GM12878 (cell line): ENCODE results near the gene CAMTA2. TPM values are rescaled to one million over a fixed set of nuclear protein-coding genes. Genes with fewer than 3 reads are reported as not detected.

ENCODE experiments used
- ASH2L ChIP-seq: fragments of 300-600, 200-600 bp; sonication (generic); IDR thresholded peaks from 2 replicates; pipeline ENCODE4 v1.6.1; 2017; ENCODE audit warnings: low read depth, mild to moderate bottlenecking, borderline replicate concordance
- BRCA1 ChIP-seq: IDR thresholded peaks from 2 replicates; pipeline ENCODE4 v1.6.1; 2011; ENCODE audit warnings: low read depth, low read length, improper control_type of control experiment
- CBFB ChIP-seq: IDR thresholded peaks from 2 replicates; pipeline ENCODE4 v1.6.1; 2016; ENCODE audit warnings: antibody characterized with exemption, low read depth
- CHD4 ChIP-seq: fragments of 200-600 bp; sonication (generic); IDR thresholded peaks from 2 replicates; pipeline ENCODE4 v1.6.1; 2016; ENCODE audit warnings: mild to moderate bottlenecking
- E2F4 ChIP-seq: IDR thresholded peaks from 2 replicates; pipeline ENCODE4 v1.6.1; 2012; ENCODE audit warnings: low read depth, low read length, improper control_type of control experiment
- EED ChIP-seq: sonication (generic); IDR thresholded peaks from 2 replicates; pipeline ENCODE4 v1.6.1; 2016; ENCODE audit warnings: antibody characterized with exemption, low read depth
- EZH2 ChIP-seq: IDR thresholded peaks from 2 replicates; pipeline ENCODE4 v1.6.1; 2012; ENCODE audit warnings: low read depth, mild to moderate bottlenecking, control low read depth, inconsistent platforms, low read length, borderline replicate concordance; ENCODE audit not compliant: control insufficient read depth
- POU2F2 ChIP-seq: IDR thresholded peaks from 3 replicates; pipeline ENCODE4 v1.6.1; 2011; ENCODE audit warnings: low read depth, mild to moderate bottlenecking, low read length, borderline replicate concordance
- RUNX3 ChIP-seq: IDR thresholded peaks from 2 replicates; pipeline ENCODE4 v1.6.1; 2012; ENCODE audit warnings: low read length, inconsistent platforms
- SIX5 ChIP-seq: IDR thresholded peaks from 2 replicates; pipeline ENCODE4 v1.6.1; 2011; ENCODE audit warnings: mild to moderate bottlenecking, low read depth, low read length, moderate library complexity; ENCODE audit not compliant: severe bottlenecking
- SMAD1 ChIP-seq: fragments of 450-650 bp; IDR thresholded peaks from 2 replicates; pipeline ENCODE4 v1.6.1; 2018; ENCODE audit warnings: mild to moderate bottlenecking, low read depth; ENCODE audit not compliant: partially characterized antibody
- SUZ12 ChIP-seq: fragments of 200-600 bp; sonication (generic); IDR thresholded peaks from one replicate; pipeline ENCODE4 v1.6.1; 2018; ENCODE audit warnings: antibody characterized with exemption, mild to moderate bottlenecking; ENCODE audit not compliant: unreplicated experiment
- TARDBP ChIP-seq: IDR thresholded peaks from 2 replicates; pipeline ENCODE4 v1.6.1; 2016; ENCODE audit warnings: borderline replicate concordance
- YY1 ChIP-seq: IDR thresholded peaks from 2 replicates; pipeline ENCODE4 v1.6.1; 2011; ENCODE audit warnings: low read depth, mild to moderate bottlenecking, low read length
- polyA plus RNA-seq, 11 experiments: library from polyadenylated mRNA; depleted of rRNA in 4 of 11; unstranded in 6 of 11; stranded (reverse) in 5 of 11; fragments of >200 nt; fragmentation: Nextera tagmentation in 4 of 11; fragmentation: Illumina TruSeq in 1 of 11; extraction: Ambion mirVana in 4 of 11; extraction: Trizol in 1 of 11; gene quantifications; 1 replicate in 1 of 11; 2 replicates in 10 of 11; pipeline versions ENCODE4 v1.2.1 to v1.2.3, GENCODE V29; 2011 to 2016; ENCODE audit warnings: inconsistent platforms in 2 of 11, missing spikeins in 2 of 11, low read depth in 1 of 11
- total RNA-seq, 4 experiments: library from RNA; depleted of rRNA in 3 of 4; stranded (reverse); fragments of >200 nt in 3 of 4; fragmentation: Illumina TruSeq in 1 of 4; extraction: Trizol in 1 of 4; gene quantifications; 2 replicates each; pipeline versions ENCODE4 v1.2.1 to v1.2.3, GENCODE V29; 2013 to 2021
- TF ChIP-seq, protein P1 (sequence below): IDR thresholded peaks from 2 replicates; pipeline ENCODE4 v1.6.1; 2011; ENCODE audit warnings: borderline replicate concordance, low read depth, mild to moderate bottlenecking, moderate library complexity, mixed read lengths, low read length; ENCODE audit not compliant: insufficient read depth; ENCODE audit errors: extremely low read length
- TF ChIP-seq, protein P2 (sequence below): fragments of 450-650 bp; IDR thresholded peaks from 2 replicates; pipeline ENCODE4 v1.6.1; 2016; ENCODE audit warnings: mild to moderate bottlenecking
- TF ChIP-seq, protein P3 (sequence below): IDR thresholded peaks from 2 replicates; pipeline ENCODE4 v1.6.1; 2011; ENCODE audit warnings: mild to moderate bottlenecking, low read depth, low read length, moderate library complexity; ENCODE audit not compliant: insufficient replicate concordance
- TF ChIP-seq, protein P4 (sequence below): fragments of 450-650 bp; formaldehyde crosslinking; IDR thresholded peaks from 2 replicates; pipeline ENCODE4 v1.5.0; 2022; ENCODE audit warnings: mild to moderate bottlenecking, missing genetic modification characterization
- TF ChIP-seq, protein P5 (sequence below): fragments of 450-650 bp; IDR thresholded peaks from 2 replicates; pipeline ENCODE4 v1.6.1; 2017; ENCODE audit warnings: antibody characterized with exemption, mild to moderate bottlenecking, moderate library complexity

CAMTA2 gene
- total and polyA plus RNA-seq, 10 of the 15 experiments (the other 5 are each of a cell fraction or from before 2014, with no cell fraction given) = 0.42 to 29.3 (median 11.2) TPM

DNA sequence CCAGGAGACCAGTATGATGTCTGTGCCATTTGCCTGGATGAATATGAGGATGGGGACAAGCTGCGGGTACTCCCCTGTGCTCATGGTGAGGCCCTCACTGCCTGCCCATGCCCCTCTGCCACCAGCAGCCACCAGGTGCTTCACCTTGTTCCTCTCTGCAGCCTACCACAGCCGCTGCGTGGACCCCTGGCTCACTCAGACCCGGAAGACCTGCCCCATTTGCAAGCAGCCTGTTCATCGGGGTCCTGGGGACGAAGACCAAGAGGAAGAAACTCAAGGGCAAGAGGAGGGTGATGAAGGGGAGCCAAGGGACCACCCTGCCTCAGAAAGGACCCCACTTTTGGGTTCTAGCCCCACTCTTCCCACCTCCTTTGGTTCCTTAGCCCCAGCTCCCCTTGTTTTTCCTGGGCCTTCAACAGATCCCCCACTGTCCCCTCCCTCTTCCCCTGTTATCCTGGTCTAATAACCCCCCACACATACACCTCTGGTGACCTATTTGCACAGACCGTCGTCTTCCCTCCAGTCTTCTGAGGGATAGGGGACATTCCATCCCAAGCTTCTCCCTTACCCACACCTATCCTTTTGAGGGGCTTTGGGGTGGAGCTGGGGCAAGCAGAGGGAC, 42.8 kb downstream of the CAMTA2 start (continued):
- no peak for TF ChIP-seq SIX5
- TF ChIP-seq, protein P1, sequence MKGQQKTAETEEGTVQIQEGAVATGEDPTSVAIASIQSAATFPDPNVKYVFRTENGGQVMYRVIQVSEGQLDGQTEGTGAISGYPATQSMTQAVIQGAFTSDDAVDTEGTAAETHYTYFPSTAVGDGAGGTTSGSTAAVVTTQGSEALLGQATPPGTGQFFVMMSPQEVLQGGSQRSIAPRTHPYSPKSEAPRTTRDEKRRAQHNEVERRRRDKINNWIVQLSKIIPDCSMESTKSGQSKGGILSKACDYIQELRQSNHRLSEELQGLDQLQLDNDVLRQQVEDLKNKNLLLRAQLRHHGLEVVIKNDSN = no peak
- no peak for TF ChIP-seq SUZ12
- no peak for TF ChIP-seq BRCA1
- TF ChIP-seq EZH2 = no peak
- TF ChIP-seq E2F4 = no peak
- TF ChIP-seq RUNX3 = no peak
- TF ChIP-seq, protein P2, sequence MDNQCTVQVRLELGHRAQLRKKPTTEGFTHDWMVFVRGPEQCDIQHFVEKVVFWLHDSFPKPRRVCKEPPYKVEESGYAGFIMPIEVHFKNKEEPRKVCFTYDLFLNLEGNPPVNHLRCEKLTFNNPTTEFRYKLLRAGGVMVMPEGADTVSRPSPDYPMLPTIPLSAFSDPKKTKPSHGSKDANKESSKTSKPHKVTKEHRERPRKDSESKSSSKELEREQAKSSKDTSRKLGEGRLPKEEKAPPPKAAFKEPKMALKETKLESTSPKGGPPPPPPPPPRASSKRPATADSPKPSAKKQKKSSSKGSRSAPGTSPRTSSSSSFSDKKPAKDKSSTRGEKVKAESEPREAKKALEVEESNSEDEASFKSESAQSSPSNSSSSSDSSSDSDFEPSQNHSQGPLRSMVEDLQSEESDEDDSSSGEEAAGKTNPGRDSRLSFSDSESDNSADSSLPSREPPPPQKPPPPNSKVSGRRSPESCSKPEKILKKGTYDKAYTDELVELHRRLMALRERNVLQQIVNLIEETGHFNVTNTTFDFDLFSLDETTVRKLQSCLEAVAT = no peak; the same call in 1 of the 2 replicates
- TF ChIP-seq YY1 = no peak; the same call in 1 of the 2 replicates
- TF ChIP-seq POU2F2 = peak; percentile 88
- TF ChIP-seq, protein P3, sequence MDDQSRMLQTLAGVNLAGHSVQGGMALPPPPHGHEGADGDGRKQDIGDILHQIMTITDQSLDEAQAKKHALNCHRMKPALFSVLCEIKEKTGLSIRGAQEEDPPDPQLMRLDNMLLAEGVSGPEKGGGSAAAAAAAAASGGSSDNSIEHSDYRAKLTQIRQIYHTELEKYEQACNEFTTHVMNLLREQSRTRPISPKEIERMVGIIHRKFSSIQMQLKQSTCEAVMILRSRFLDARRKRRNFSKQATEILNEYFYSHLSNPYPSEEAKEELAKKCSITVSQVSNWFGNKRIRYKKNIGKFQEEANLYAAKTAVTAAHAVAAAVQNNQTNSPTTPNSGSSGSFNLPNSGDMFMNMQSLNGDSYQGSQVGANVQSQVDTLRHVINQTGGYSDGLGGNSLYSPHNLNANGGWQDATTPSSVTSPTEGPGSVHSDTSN = peak; percentile 47
- no peak for TF ChIP-seq TARDBP
- TF ChIP-seq, protein P4, sequence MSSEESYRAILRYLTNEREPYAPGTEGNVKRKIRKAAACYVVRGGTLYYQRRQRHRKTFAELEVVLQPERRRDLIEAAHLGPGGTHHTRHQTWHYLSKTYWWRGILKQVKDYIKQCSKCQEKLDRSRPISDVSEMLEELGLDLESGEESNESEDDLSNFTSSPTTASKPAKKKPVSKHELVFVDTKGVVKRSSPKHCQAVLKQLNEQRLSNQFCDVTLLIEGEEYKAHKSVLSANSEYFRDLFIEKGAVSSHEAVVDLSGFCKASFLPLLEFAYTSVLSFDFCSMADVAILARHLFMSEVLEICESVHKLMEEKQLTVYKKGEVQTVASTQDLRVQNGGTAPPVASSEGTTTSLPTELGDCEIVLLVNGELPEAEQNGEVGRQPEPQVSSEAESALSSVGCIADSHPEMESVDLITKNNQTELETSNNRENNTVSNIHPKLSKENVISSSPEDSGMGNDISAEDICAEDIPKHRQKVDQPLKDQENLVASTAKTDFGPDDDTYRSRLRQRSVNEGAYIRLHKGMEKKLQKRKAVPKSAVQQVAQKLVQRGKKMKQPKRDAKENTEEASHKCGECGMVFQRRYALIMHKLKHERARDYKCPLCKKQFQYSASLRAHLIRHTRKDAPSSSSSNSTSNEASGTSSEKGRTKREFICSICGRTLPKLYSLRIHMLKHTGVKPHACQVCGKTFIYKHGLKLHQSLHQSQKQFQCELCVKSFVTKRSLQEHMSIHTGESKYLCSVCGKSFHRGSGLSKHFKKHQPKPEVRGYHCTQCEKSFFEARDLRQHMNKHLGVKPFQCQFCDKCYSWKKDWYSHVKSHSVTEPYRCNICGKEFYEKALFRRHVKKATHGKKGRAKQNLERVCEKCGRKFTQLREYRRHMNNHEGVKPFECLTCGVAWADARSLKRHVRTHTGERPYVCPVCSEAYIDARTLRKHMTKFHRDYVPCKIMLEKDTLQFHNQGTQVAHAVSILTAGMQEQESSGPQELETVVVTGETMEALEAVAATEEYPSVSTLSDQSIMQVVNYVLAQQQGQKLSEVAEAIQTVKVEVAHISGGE (CRISPR knock-in tag) = no peak
- TF ChIP-seq ASH2L = no peak
- TF ChIP-seq, protein P5, sequence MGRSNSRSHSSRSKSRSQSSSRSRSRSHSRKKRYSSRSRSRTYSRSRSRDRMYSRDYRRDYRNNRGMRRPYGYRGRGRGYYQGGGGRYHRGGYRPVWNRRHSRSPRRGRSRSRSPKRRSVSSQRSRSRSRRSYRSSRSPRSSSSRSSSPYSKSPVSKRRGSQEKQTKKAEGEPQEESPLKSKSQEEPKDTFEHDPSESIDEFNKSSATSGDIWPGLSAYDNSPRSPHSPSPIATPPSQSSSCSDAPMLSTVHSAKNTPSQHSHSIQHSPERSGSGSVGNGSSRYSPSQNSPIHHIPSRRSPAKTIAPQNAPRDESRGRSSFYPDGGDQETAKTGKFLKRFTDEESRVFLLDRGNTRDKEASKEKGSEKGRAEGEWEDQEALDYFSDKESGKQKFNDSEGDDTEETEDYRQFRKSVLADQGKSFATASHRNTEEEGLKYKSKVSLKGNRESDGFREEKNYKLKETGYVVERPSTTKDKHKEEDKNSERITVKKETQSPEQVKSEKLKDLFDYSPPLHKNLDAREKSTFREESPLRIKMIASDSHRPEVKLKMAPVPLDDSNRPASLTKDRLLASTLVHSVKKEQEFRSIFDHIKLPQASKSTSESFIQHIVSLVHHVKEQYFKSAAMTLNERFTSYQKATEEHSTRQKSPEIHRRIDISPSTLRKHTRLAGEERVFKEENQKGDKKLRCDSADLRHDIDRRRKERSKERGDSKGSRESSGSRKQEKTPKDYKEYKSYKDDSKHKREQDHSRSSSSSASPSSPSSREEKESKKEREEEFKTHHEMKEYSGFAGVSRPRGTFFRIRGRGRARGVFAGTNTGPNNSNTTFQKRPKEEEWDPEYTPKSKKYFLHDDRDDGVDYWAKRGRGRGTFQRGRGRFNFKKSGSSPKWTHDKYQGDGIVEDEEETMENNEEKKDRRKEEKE = no peak
- TF ChIP-seq SMAD1 = peak; percentile 28
- TF ChIP-seq CBFB = no peak; the same call in 1 of the 2 replicates
- TF ChIP-seq EED = no peak
- no peak for TF ChIP-seq CHD4
